GM23338 (cell line): ENCODE results near the gene CFAP141.
A peak's percentile ranks its signal among the peaks of the same experiment; 100 is the strongest.

Experiments
- CREB1 ChIP-seq: fragments of 250-450 bp; sonication (Bioruptor Pico); IDR thresholded peaks from 2 replicates; pipeline ENCODE4 v1.5.0; 2020; ENCODE audit warnings: low read depth, mild to moderate bottlenecking, moderate library complexity
- EZH2phosphoT487 ChIP-seq: fragments of 200-600 bp; sonication (generic); IDR thresholded peaks from one replicate; pipeline ENCODE4 v1.8.1; 2018; ENCODE audit warnings: antibody characterized with exemption; ENCODE audit not compliant: unreplicated experiment
- JUNB ChIP-seq: IDR thresholded peaks from one replicate; pipeline ENCODE4 v1.6.1; 2016; ENCODE audit warnings: antibody characterized with exemption; ENCODE audit not compliant: unreplicated experiment
- POLR2AphosphoS5 ChIP-seq: IDR thresholded peaks from 2 replicates; pipeline ENCODE4 v1.6.1; 2016; ENCODE audit warnings: antibody characterized with exemption, low read depth
- TF ChIP-seq, protein P1 (sequence below), 2 experiments: fragments of 200-600 bp in 1 of 2; sonication (generic) in 1 of 2; conservative IDR thresholded peaks; 2 replicates each; pipeline versions ENCODE4 v1.5.1 to v1.6.1; 2016 to 2017; ENCODE audit warnings: antibody characterized with exemption in 2 of 2, low read depth in 2 of 2, mild to moderate bottlenecking in 2 of 2, moderate library complexity in 1 of 2

DNA sequence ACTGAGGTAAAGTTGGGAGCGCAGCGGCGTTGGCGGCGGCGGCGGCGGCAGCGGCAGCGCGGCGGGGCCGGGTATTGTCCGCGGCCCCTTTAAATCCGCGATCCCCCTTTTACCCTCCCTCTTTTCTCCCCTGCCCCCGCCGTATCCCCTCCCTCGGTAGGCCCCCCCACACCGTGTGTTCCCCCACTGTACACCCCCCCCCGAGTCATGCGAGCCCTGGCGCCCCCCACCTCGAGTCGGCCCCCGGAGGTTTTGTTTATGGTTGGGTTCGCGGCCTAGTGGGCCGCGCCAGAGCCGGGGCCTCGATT lies 14.8 kb upstream of the CFAP141 start:
- TF ChIP-seq, protein P1, sequence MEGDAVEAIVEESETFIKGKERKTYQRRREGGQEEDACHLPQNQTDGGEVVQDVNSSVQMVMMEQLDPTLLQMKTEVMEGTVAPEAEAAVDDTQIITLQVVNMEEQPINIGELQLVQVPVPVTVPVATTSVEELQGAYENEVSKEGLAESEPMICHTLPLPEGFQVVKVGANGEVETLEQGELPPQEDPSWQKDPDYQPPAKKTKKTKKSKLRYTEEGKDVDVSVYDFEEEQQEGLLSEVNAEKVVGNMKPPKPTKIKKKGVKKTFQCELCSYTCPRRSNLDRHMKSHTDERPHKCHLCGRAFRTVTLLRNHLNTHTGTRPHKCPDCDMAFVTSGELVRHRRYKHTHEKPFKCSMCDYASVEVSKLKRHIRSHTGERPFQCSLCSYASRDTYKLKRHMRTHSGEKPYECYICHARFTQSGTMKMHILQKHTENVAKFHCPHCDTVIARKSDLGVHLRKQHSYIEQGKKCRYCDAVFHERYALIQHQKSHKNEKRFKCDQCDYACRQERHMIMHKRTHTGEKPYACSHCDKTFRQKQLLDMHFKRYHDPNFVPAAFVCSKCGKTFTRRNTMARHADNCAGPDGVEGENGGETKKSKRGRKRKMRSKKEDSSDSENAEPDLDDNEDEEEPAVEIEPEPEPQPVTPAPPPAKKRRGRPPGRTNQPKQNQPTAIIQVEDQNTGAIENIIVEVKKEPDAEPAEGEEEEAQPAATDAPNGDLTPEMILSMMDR (conservative IDR thresholded peaks at IDR 0.05; ENCODE audit: low read depth in 2 of 2): no peak
- TF ChIP-seq CREB1 (CRISPR knock-in tag) (no peak), POLR2AphosphoS5 (0 out of 2 replicates have a peak, but pooled peaks have one; percentile 6), EZH2phosphoT487 (no peak), JUNB (no peak)
